NOMO-1 treated with DMSO at 0.1 percent for 48 hours (cell line): Measurements from ENCODE around the gene MAGI1.

Source experiments
- DNase-seq: peaks from one replicate; lab custom pipeline; 2025; ENCODE audit not compliant: unreplicated experiment; lab: John Stamatoyannopoulos, UW

MAGI1 gene

GRCh38 chr3:65810302-65810701 is 228.4 kb downstream of the MAGI1 start:
- no peak for DNase-seq

- DNase-seq = no peak
These were observed 229.0 kb downstream of the MAGI1 start for GRCh38 chr3:65809641-65810150.

GRCh38 chr3:65808824-65809223 is 229.9 kb downstream of the MAGI1 start:
- DNase-seq = no peak

GRCh38 chr3:65808407-65808806 is 230.3 kb downstream of the MAGI1 start:
- no peak for DNase-seq

- no peak for DNase-seq
These were observed 231.5 kb downstream of the MAGI1 start for GRCh38 chr3:65807225-65807624.

GRCh38 chr3:65806600-65806999 is 232.1 kb downstream of the MAGI1 start:
- DNase-seq = no peak

GRCh38 chr3:65796676-65797075 is 242.0 kb downstream of the MAGI1 start:
- DNase-seq = no peak

GRCh38 chr3:65795166-65795565 is 243.6 kb downstream of the MAGI1 start:
- no peak for DNase-seq

GRCh38 chr3:65793495-65794200 is 245.1 kb downstream of the MAGI1 start:
- no peak for DNase-seq

GRCh38 chr3:65788461-65788860 is 250.3 kb downstream of the MAGI1 start:
- no peak for DNase-seq

- DNase-seq = no peak
These were observed 250.9 kb downstream of the MAGI1 start for GRCh38 chr3:65787827-65788226.

- no peak for DNase-seq
These were observed 251.4 kb downstream of the MAGI1 start for GRCh38 chr3:65787340-65787739.

- no peak for DNase-seq
These were observed 251.8 kb downstream of the MAGI1 start for GRCh38 chr3:65786890-65787289.

- peak; percentile 65 for DNase-seq
These were observed 253.6 kb downstream of the MAGI1 start for GRCh38 chr3:65785065-65785645.

- no peak for DNase-seq
These were observed 255.6 kb downstream of the MAGI1 start for GRCh38 chr3:65783117-65783516.

GRCh38 chr3:65781594-65781993 is 257.1 kb downstream of the MAGI1 start:
- no peak for DNase-seq

- DNase-seq = no peak
These were observed 259.3 kb downstream of the MAGI1 start for GRCh38 chr3:65779390-65779789.

- DNase-seq = no peak
These were observed 259.8 kb downstream of the MAGI1 start for GRCh38 chr3:65778968-65779367.

GRCh38 chr3:65777050-65777449 is 261.7 kb downstream of the MAGI1 start:
- no peak for DNase-seq

GRCh38 chr3:65776494-65776893 is 262.2 kb downstream of the MAGI1 start:
- DNase-seq = no peak

GRCh38 chr3:65776081-65776480 is 262.6 kb downstream of the MAGI1 start:
- no peak for DNase-seq

- no peak for DNase-seq
These were observed 266.0 kb downstream of the MAGI1 start for GRCh38 chr3:65772758-65773157.

GRCh38 chr3:65767551-65767950 is 271.2 kb downstream of the MAGI1 start:
- DNase-seq = no peak
